ENCODE measurements around the gene BTAF1. TPM values are rescaled to one million over a fixed set of nuclear protein-coding genes. Genes with fewer than 3 reads are reported as not detected.
"Not testable (repeated sequence)": the region's sequence is repeated elsewhere in the genome, so short reads cannot be mapped to it uniquely, and the experiment has no call there.

The BTAF1 gene
- polyA plus RNA-seq, 1 experiment = 13.9 TPM

DNA sequence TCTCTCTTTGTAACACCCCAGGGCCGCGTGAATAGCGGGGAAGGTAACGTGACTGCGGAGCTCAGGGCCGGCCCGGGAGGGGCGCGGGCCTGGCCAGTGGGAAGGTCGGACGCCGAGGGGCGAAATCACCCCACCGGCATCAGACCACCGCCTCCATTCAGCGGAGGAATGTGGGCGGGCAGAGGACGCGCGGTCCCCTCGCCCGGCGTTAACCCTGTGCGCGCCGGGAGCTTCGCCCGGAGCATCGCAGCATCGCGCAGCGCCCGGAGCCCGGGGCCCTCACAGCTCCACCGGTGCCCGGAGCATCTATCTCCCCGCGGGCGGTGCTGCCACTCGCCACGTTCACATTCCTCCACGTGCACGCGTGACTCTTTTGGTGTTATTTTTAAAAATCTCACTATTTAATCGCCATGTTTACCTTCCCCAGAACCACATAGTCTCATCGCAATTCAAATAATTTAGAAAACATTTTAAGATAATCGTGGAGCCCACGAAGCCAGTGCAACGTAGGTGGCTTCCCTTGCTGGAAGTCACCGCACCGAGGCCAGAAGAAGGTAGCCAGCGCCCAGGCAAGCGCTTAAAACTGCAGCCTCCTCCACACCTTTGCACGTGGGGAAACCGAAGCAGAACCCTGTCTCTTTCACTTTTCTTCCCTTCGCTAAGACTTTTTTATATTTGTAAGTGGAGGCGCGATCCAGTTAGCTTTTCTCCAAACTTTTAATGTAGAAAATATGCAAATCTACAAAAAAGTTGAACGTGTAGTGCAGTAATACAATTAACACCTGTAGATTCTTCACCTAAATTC lies 36.1 kb upstream of the BTAF1 start:
- DNase-seq (ENCODE audit: low read depth) = no peak
- Histone ChIP-seq H3K27me3 (ENCODE audit: control insufficient read depth, insufficient read depth, low read length) (no peaks in the 10 kb centered on the region), H3K36me3 (ENCODE audit: control insufficient read depth, insufficient read depth, low read length) (no peaks in the 10 kb centered on the region), H3K4me3 (ENCODE audit: low read depth, low read length) (peak overlapping the region; percentile 48)
- ChIA-PET CTCF (interaction anchor here (1.0 to 1.3 kb wide), 3 partner anchors 10 to 255 kb away, joined by 3 to 6 read pairs (median 3); partner anchors contain the start of gene PPP1R3C), POLR2A (no interaction called here)
- TF ChIP-seq, protein P1, sequence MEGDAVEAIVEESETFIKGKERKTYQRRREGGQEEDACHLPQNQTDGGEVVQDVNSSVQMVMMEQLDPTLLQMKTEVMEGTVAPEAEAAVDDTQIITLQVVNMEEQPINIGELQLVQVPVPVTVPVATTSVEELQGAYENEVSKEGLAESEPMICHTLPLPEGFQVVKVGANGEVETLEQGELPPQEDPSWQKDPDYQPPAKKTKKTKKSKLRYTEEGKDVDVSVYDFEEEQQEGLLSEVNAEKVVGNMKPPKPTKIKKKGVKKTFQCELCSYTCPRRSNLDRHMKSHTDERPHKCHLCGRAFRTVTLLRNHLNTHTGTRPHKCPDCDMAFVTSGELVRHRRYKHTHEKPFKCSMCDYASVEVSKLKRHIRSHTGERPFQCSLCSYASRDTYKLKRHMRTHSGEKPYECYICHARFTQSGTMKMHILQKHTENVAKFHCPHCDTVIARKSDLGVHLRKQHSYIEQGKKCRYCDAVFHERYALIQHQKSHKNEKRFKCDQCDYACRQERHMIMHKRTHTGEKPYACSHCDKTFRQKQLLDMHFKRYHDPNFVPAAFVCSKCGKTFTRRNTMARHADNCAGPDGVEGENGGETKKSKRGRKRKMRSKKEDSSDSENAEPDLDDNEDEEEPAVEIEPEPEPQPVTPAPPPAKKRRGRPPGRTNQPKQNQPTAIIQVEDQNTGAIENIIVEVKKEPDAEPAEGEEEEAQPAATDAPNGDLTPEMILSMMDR (IDR thresholded peaks at IDR 0.05; ENCODE audit: insufficient read depth, low read depth, low read length) = no peak

DNA sequence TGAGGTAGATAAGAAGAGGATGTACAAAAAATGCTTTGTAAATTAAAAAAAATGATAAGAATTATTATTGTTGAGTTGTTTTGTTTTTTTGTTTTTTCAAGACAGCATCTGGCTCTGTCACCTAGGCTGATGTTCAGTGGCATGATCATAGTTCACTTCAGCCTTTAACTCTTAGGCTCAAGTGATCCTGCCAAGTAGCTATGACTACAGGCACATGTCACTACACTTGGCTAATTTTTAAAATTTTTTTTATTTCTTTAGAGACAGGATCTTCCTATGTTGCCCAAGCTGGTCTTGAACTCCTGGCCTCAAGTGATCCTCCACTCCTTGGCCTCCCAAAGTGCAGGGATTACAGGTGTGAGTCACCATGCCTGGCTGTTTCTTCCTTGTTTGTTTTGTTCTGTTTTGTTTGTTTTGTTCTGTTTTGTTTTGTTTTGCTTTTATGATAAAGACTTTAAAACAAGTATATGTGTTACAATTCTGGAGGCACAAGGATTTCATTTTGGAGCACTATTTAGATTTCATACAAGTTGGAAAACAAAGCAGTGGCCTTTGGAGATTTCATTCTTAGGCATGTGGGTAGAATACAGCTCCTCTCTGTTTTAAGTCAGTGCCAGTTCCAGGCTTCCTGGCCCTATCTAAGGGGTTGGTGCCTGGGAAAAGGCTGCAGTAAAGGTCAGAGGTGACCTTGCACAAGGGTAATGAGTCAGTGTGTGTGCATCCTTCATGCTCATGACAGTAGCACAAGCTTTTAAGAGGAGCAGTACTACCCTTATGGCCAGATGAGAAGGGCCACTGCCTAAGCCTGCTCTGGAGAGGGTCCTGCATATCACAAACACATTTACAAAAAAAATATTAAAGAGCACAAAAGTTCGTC lies 32.2 kb upstream of the BTAF1 start:
- no peaks in the 10 kb centered on the region for H3K27me3 ChIP-seq (ENCODE audit: control insufficient read depth, insufficient read depth, low read length)
- TF ChIP-seq, protein P1 (IDR thresholded peaks at IDR 0.05; ENCODE audit: insufficient read depth, low read depth, low read length) = no peak
- DNase-seq (ENCODE audit: low read depth) = no peak
- CTCF ChIA-PET = no interaction called here
- POLR2A ChIA-PET = no interaction called here
- H3K4me3 ChIP-seq (ENCODE audit: low read depth, low read length) = no peak overlapping the region
- no peaks in the 10 kb centered on the region for H3K36me3 ChIP-seq (ENCODE audit: control insufficient read depth, insufficient read depth, low read length)

- H3K27me3 ChIP-seq (ENCODE audit: control insufficient read depth, insufficient read depth, low read length) = no peaks in the 10 kb centered on the region
- no peak for DNase-seq (ENCODE audit: low read depth)
- no peaks in the 10 kb centered on the region for H3K36me3 ChIP-seq (ENCODE audit: control insufficient read depth, insufficient read depth, low read length)
- TF ChIP-seq, protein P1 (IDR thresholded peaks at IDR 0.05; ENCODE audit: insufficient read depth, low read depth, low read length) = no peak
- CTCF ChIA-PET = interaction anchor here (0.7 kb wide), 1 partner anchor 29 kb away, joined by 3 read pairs; no protein-coding TSS in a partner anchor
- POLR2A ChIA-PET = no interaction called here
- H3K4me3 ChIP-seq (ENCODE audit: low read depth, low read length) = no peak overlapping the region
These were observed 30.5 kb upstream of the BTAF1 start for GRCh38 chr10:91893051-91893450.

GRCh38 chr10:91894261-91894685 lies 29.3 kb upstream of the BTAF1 start:
- H3K4me3 ChIP-seq (ENCODE audit: low read depth, low read length); CTCF ChIA-PET; H3K36me3 ChIP-seq (ENCODE audit: control insufficient read depth, insufficient read depth, low read length); POLR2A ChIA-PET; H3K27me3 ChIP-seq (ENCODE audit: control insufficient read depth, insufficient read depth, low read length); DNase-seq (ENCODE audit: low read depth): not testable (repeated sequence)

GRCh38 chr10:91896212-91896756 lies 27.3 kb upstream of the BTAF1 start:
- POLR2A ChIA-PET = no interaction called here
- DNase-seq (ENCODE audit: low read depth) = no peak
- CTCF ChIA-PET = interaction anchor here (1.4 kb wide), 1 partner anchor 12 kb away, joined by 3 read pairs; no protein-coding TSS in a partner anchor
- TF ChIP-seq, protein P1 (IDR thresholded peaks at IDR 0.05; ENCODE audit: insufficient read depth, low read depth, low read length) = no peak
- Histone ChIP-seq H3K36me3 (ENCODE audit: control insufficient read depth, insufficient read depth, low read length) (no peaks in the 10 kb centered on the region), H3K27me3 (ENCODE audit: control insufficient read depth, insufficient read depth, low read length) (no peaks in the 10 kb centered on the region; the same call in 1 of the 2 replicates), H3K4me3 (ENCODE audit: low read depth, low read length) (no peak overlapping the region)
